ENCODE results near the gene PPIH.
"Not testable (repeated sequence)": the region's sequence is repeated elsewhere in the genome, so short reads cannot be mapped to it uniquely, and the experiment has no call there.

- TF ChIP-seq POLR2A, CTCF (IDR thresholded peaks at IDR 0.05): not testable (repeated sequence)
Measured at GRCh38 chr1:42682484-42682738, 24.2 kb downstream of the PPIH start.
